ENCODE measurements around the gene MORN1.

Gene MORN1

DNA sequence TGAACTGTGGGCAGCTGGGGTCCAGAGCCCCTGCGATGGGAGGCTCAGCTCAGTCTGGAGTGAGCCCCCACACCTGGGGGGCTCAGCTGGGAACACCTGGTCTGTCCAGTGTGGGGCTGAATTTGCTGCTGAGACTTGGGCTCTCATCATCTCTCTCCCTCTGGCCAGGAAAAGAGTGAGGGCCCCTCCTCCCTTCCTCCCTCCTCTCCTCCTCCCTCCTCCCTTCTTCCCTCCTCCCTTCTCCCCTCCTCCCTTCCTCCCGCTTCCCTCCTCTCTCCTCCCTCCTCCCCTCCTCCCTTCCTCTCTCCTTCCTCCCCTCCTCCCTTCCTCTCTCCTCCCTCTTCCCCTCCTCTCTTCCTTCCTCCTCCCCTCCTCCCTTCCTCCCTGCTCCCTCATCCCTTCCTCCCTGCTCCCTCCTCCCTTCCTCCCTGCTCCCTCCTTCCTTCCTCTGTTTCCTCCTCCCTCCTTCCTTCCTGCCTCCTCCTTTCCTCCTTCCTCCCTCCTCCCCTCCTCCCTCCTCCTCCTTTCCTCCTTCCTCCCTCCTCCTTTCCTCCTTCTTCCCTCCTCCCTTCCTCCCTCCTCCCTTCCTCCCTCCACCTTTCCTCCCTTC lies 44.5 kb upstream of the MORN1 start:
- TF ChIP-seq CTCF (conservative IDR thresholded peaks at IDR 0.05; ENCODE audit: low read depth, low read length): no peak
- DNase-seq (ENCODE audit: low read depth): no peak
- no peak overlapping the region for H3K4me3 ChIP-seq (ENCODE audit: low read depth, low read length)

DNA sequence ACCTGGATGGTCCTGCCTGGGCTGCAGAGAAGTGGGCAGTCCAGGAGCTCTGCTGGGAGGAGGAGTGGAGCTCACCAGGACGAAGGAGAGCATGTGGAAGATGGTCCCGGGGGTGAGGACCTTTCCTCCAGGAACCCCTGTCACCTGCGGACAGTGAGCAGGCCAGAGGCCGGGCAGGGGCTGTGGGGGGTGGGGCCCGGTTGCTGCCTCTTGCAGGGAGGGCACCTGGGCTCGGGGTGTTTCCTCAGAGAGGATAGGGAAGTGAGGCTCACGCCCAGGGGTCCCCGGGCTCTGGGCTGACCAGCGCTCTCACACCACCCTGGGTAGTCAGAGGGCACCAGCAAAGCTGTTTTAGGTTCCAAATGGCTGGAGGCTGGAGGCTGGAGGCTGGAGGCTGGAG lies 43.7 kb upstream of the MORN1 start:
- no peak for DNase-seq (ENCODE audit: low read depth)
- TF ChIP-seq CTCF (conservative IDR thresholded peaks at IDR 0.05; ENCODE audit: low read depth, low read length): no peak
- no peak overlapping the region for H3K4me3 ChIP-seq (ENCODE audit: low read depth, low read length)

GRCh38 chr1:2433936-2434655 lies 42.7 kb upstream of the MORN1 start:
- H3K4me3 ChIP-seq (ENCODE audit: low read depth, low read length): no peak overlapping the region
- no peak for TF ChIP-seq CTCF (conservative IDR thresholded peaks at IDR 0.05; ENCODE audit: low read depth, low read length)
- no peak for DNase-seq (ENCODE audit: low read depth)

DNA sequence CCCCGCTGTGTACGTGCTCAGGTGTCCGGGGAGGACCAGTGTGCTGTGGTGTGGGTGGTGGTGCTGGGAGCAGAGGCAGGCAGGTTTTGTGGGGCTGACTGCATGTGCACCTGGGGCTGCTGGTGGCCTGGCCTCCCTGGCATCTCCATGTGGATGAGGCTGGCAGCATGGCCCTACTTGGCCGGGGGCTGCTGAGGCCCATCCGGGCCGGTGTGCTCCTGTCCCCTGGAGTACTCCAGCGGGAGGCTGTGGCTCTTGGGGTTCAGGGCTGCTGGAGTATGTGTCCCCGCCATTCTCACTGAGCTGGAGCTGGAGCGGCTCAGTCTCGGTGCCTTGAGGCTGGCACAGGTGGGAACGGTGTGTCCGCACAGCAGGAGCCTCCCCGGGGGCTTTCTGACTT lies 41.8 kb upstream of the MORN1 start:
- TF ChIP-seq CTCF (conservative IDR thresholded peaks at IDR 0.05; ENCODE audit: low read depth, low read length): no peak
- no peak for DNase-seq (ENCODE audit: low read depth)
- H3K4me3 ChIP-seq (ENCODE audit: low read depth, low read length): no peak overlapping the region

GRCh38 chr1:2432441-2432844 lies 41.1 kb upstream of the MORN1 start:
- no peak for TF ChIP-seq CTCF (conservative IDR thresholded peaks at IDR 0.05; ENCODE audit: low read depth, low read length)
- no peak overlapping the region for H3K4me3 ChIP-seq (ENCODE audit: low read depth, low read length)

DNA sequence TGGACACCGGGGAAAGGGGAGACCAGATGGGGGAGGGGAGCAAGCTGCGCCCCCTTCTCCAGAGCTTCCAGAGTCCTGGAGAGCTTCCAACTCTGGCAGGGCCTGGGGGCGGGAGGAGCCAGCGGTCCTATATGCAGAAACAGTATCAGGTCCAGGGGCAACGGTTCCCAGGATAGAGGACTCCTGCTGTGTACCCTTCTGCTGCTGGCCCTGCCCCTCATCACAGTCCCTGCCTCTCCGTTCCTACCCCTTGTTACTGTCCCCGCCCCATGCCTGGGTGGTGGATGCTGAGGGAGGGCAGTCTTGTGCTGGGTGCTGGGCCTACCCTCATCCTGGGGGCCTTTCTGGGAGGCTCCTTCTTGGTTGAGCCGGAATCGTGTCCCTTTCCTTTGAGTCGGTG lies 40.2 kb upstream of the MORN1 start:
- no peak for TF ChIP-seq CTCF (conservative IDR thresholded peaks at IDR 0.05; ENCODE audit: low read depth, low read length)
- DNase-seq (ENCODE audit: low read depth): no peak
- H3K4me3 ChIP-seq (ENCODE audit: low read depth, low read length): no peak overlapping the region

More at GRCh38 chr1:2432441-2432844, 41.1 kb upstream of the MORN1 start:
- DNase-seq (ENCODE audit: low read depth): no peak

GRCh38 chr1:2431103-2431502 lies 39.7 kb upstream of the MORN1 start:
- no peak for TF ChIP-seq CTCF (conservative IDR thresholded peaks at IDR 0.05; ENCODE audit: low read depth, low read length)
- H3K4me3 ChIP-seq (ENCODE audit: low read depth, low read length): no peak overlapping the region
- no peak for DNase-seq (ENCODE audit: low read depth)

All from choroid plexus epithelial cell (primary cell).